ENCODE measurements around the gene ANKRD13B. TPM values are rescaled to one million over a fixed set of nuclear protein-coding genes. Genes with fewer than 3 reads are reported as not detected.

Gene ANKRD13B
- total and polyA plus RNA-seq, 2 of the 13 experiments (the other 11 are each of a cell fraction or from before 2014, with no cell fraction given), result 1.7 to 1.8 TPM

DNA sequence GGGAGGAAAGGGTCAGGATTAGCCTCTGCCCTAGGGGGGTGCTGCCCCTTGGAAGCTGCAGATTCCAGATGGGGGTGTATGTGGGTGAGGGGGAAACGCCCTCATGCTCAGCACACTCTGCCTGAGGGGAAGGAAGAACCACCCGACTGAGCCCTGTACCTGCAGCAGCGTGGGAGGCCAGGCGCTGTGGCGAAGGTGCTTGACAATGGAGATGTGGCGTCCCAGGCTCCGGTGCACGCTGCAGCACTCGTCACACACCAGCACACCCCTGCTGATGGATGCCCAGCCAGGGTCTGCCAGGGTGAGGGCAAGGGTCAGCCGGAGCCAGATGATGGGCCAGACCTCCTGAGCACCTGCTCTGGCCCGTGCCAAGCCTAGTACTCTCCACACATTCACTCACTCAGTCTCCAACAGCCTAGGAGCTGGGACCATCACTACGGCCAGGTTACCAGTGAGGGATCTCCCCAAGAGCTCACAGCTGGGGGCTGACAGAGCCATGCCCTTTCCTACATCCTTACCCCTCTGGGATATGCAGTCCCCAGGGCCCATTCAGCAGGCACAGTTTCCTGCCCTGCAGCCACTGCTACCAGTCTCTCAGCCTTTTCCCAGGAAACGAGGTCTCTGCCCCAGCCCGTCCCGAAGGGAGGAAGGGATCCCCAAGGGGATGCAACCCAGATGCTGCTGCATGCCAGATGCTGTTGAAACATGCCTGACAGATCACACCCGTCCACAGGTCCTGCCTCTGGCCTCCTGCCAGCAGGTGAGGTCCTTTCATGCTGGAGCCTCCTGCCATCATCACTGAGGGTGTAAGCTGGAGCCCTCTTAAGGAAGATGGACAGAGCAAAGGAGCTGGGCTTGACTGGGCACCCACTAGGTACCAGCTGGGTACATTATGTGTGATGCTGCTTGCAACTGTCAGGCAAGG, 9.3 kb upstream of the ANKRD13B start:
- peak; percentile 98 for TF ChIP-seq ZNF331 (CRISPR knock-in tag; IDR thresholded peaks at IDR 0.05)
- TF ChIP-seq SAP130 (CRISPR knock-in tag; IDR thresholded peaks at IDR 0.05; ENCODE audit: low read depth), result no peak
- intact Hi-C loops (cut with micrococcal nuclease; ENCODE audit: unreplicated experiment), result no loop called here
- no peaks in the 10 kb centered on the region for H3K27me3 ChIP-seq (ENCODE audit: control insufficient read depth in 1 of 2, insufficient read depth in 2 of 2, low read length in 2 of 2)
- no peak overlapping the region for H3K9ac ChIP-seq (ENCODE audit: insufficient read depth, low read depth, low read length)
- H3K4me3 ChIP-seq (replicated peaks in 1 of 3; ENCODE audit: insufficient read depth in 1 of 3, low read depth in 2 of 3, low read length in 3 of 3), result no peak overlapping the region
- 97% methylated on average over 6 of the region's 16 CpGs for WGBS (ENCODE audit: low lambda C conversion rate)
- no peaks in the 10 kb centered on the region for H3K9me3 ChIP-seq (ENCODE audit: low read length)
- H2AFZ ChIP-seq (ENCODE audit: low read length), result no peak overlapping the region
- ATAC-seq (no peak), DNase-seq (ENCODE audit: low spot score) (no peak), FAIRE-seq (no peak)
- H3K79me2 ChIP-seq (ENCODE audit: insufficient read depth, low read length), result peaks cover 20% of the 10 kb centered on the region
- peaks cover 1 to 3% of the 10 kb centered on the region in 2 experiments; a peak in 4 of 5 replicates for H3K36me3 ChIP-seq (replicated peaks in 1 of 2; ENCODE audit: control insufficient read depth in 1 of 2, insufficient read depth in 2 of 2, low read length in 2 of 2)
- peaks cover 31% of the 10 kb centered on the region for H3K4me1 ChIP-seq (ENCODE audit: insufficient read depth, low read length)
- ChIA-PET POLR2A (no interaction called here), CTCF (ENCODE audit: low intra/inter-chr PET ratio, low total read pairs) (no interaction called here)
- no peak overlapping the region for H3K27ac ChIP-seq (ENCODE audit: extremely low read length, insufficient read depth, low read length)
- peaks cover 14% of the 10 kb centered on the region; the same call in 1 of the 2 replicates for H4K20me1 ChIP-seq (ENCODE audit: insufficient read depth, low read length)
- no TSS peak for BruUV-seq (replicated peaks)
- in situ Hi-C loops (cut with HindIII; ENCODE audit: extremely low pct_ligation_motif_present, low pct_unique_long_range_greater_than_20kb), result loop anchor here (5.0 kb wide), 1 partner anchor 34 kb away; no protein-coding TSS in a partner anchor
- H3K4me2 ChIP-seq (ENCODE audit: low read depth, low read length), result no peak overlapping the region

DNA sequence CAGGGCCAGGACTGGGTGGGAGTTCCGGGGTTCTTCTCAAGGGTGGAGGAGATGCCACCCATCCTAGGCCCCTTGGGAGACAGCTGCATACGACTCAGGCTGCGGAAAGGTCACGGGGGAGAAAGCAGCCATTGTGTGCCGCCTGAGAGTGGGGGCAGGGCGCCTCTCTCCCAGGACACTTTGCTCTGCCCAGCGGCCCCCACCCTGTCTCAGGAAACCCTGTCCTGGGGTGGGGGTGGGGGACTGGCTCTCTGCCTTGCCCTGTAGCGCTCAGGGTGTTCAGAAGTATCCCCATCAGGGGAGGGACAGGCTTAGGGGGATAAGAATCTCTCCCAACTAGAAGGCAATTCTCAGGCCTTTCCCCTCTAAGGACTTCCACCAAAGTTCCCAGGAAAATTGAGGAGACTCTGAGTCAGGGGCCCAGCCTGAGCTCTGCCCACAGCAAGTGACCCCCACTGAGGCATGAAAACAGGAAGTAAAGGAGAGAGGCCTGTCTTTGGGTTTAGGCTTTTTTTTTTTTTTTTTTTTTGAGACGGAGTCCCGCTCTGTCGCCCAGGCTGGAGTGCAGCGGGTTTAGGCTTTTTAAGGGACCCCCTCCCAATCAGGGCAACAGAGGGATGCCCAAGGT, 8.4 kb upstream of the ANKRD13B start:
- Histone ChIP-seq H3K9ac (ENCODE audit: insufficient read depth, low read depth, low read length) (no peak overlapping the region), H3K9me3 (ENCODE audit: low read length) (no peaks in the 10 kb centered on the region), H2AFZ (ENCODE audit: low read length) (no peak overlapping the region), H3K27ac (ENCODE audit: extremely low read length, insufficient read depth, low read length) (no peak overlapping the region), H4K20me1 (ENCODE audit: insufficient read depth, low read length) (peaks cover 14% of the 10 kb centered on the region; the same call in 1 of the 2 replicates), H3K79me2 (ENCODE audit: insufficient read depth, low read length) (peaks cover 23% of the 10 kb centered on the region), H3K4me3 (replicated peaks in 1 of 3; ENCODE audit: insufficient read depth in 1 of 3, low read depth in 2 of 3, low read length in 3 of 3) (no peak overlapping the region), H3K4me1 (ENCODE audit: insufficient read depth, low read length) (peaks cover 31% of the 10 kb centered on the region), H3K36me3 (replicated peaks in 1 of 2; ENCODE audit: control insufficient read depth in 1 of 2, insufficient read depth in 2 of 2, low read length in 2 of 2) (peaks cover 1 to 3% of the 10 kb centered on the region in 2 experiments; a peak in 4 of 5 replicates), H3K4me2 (ENCODE audit: low read depth, low read length) (no peak overlapping the region), H3K27me3 (ENCODE audit: control insufficient read depth in 1 of 2, insufficient read depth in 2 of 2, low read length in 2 of 2) (no peaks in the 10 kb centered on the region)
- FAIRE-seq (no peak), DNase-seq (ENCODE audit: low spot score) (no peak), ATAC-seq (no peak)
- TF ChIP-seq POLR2A (IDR thresholded peaks at IDR 0.05; ENCODE audit: insufficient read depth in 1 of 2, low read depth in 2 of 2, low read length in 2 of 2) (no peak), HNRNPL (IDR thresholded peaks at IDR 0.05; ENCODE audit: low read depth, low read length) (0 out of 2 replicates have a peak, but pooled peaks have one; percentile 29), CAMTA2 (CRISPR knock-in tag; IDR thresholded peaks at IDR 0.05; ENCODE audit: borderline replicate concordance) (no peak)
- TF ChIP-seq, protein P1, sequence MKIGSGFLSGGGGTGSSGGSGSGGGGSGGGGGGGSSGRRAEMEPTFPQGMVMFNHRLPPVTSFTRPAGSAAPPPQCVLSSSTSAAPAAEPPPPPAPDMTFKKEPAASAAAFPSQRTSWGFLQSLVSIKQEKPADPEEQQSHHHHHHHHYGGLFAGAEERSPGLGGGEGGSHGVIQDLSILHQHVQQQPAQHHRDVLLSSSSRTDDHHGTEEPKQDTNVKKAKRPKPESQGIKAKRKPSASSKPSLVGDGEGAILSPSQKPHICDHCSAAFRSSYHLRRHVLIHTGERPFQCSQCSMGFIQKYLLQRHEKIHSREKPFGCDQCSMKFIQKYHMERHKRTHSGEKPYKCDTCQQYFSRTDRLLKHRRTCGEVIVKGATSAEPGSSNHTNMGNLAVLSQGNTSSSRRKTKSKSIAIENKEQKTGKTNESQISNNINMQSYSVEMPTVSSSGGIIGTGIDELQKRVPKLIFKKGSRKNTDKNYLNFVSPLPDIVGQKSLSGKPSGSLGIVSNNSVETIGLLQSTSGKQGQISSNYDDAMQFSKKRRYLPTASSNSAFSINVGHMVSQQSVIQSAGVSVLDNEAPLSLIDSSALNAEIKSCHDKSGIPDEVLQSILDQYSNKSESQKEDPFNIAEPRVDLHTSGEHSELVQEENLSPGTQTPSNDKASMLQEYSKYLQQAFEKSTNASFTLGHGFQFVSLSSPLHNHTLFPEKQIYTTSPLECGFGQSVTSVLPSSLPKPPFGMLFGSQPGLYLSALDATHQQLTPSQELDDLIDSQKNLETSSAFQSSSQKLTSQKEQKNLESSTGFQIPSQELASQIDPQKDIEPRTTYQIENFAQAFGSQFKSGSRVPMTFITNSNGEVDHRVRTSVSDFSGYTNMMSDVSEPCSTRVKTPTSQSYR (CRISPR knock-in tag; IDR thresholded peaks at IDR 0.05; ENCODE audit: borderline replicate concordance), result peak; percentile 78
- TF ChIP-seq, protein P2, sequence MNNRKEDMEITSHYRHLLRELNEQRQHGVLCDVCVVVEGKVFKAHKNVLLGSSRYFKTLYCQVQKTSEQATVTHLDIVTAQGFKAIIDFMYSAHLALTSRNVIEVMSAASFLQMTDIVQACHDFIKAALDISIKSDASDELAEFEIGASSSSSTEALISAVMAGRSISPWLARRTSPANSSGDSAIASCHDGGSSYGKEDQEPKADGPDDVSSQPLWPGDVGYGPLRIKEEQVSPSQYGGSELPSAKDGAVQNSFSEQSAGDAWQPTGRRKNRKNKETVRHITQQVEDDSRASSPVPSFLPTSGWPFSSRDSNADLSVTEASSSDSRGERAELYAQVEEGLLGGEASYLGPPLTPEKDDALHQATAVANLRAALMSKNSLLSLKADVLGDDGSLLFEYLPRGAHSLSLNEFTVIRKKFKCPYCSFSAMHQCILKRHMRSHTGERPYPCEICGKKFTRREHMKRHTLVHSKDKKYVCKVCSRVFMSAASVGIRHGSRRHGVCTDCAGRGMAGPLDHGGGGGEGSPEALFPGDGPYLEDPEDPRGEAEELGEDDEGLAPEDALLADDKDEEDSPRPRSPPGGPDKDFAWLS (CRISPR knock-in tag; IDR thresholded peaks at IDR 0.05; ENCODE audit: borderline replicate concordance), result no peak
- TF ChIP-seq, protein P3, sequence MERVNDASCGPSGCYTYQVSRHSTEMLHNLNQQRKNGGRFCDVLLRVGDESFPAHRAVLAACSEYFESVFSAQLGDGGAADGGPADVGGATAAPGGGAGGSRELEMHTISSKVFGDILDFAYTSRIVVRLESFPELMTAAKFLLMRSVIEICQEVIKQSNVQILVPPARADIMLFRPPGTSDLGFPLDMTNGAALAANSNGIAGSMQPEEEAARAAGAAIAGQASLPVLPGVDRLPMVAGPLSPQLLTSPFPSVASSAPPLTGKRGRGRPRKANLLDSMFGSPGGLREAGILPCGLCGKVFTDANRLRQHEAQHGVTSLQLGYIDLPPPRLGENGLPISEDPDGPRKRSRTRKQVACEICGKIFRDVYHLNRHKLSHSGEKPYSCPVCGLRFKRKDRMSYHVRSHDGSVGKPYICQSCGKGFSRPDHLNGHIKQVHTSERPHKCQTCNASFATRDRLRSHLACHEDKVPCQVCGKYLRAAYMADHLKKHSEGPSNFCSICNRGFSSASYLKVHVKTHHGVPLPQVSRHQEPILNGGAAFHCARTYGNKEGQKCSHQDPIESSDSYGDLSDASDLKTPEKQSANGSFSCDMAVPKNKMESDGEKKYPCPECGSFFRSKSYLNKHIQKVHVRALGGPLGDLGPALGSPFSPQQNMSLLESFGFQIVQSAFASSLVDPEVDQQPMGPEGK (CRISPR knock-in tag; IDR thresholded peaks at IDR 0.05), result peak; percentile 34; the same call in 1 of the 2 replicates
- intact Hi-C loops (cut with micrococcal nuclease; ENCODE audit: unreplicated experiment) (no loop called here), in situ Hi-C loops (cut with HindIII; ENCODE audit: extremely low pct_ligation_motif_present, low pct_unique_long_range_greater_than_20kb) (loop anchor here (5.0 kb wide), 1 partner anchor 33 kb away; no protein-coding TSS in a partner anchor)
- ChIA-PET POLR2A (no interaction called here), CTCF (ENCODE audit: low intra/inter-chr PET ratio, low total read pairs) (no interaction called here)
- 79% methylated on average over 8 of the region's 12 CpGs for WGBS (ENCODE audit: low lambda C conversion rate)
- no TSS peak for BruUV-seq (replicated peaks)

Measured in HepG2 (cell line).